Sigmoid colon (tissue), 7 donors: ENCODE data around the gene LRP8. TPM values are rescaled to one million over a fixed set of nuclear protein-coding genes. Genes with fewer than 3 reads are reported as not detected.

Experiments used
- DNase-seq: peaks from one replicate; pipeline ENCODE4 v3.0.0-alpha.2; 2019
- H3K27ac ChIP-seq, 4 donors: fragments of 200-600 bp; sonication (generic); one replicate each; pipeline ENCODE4 v1.5.1; 2016 to 2019; ENCODE audit warnings: mild to moderate bottlenecking in 1 of 4
- H3K27me3 ChIP-seq, 3 donors: fragments of 200-600 bp; sonication (generic); one replicate each; pipeline ENCODE4 v1.5.1; 2019; ENCODE audit warnings: mild to moderate bottlenecking in 1 of 3
- H3K36me3 ChIP-seq, 4 donors: fragments of 200-600 bp; sonication (generic); one replicate each; pipeline ENCODE4 v1.5.1; 2016 to 2019
- H3K4me1 ChIP-seq, 4 donors: fragments of 200-600 bp; sonication (generic); one replicate each; pipeline ENCODE4 v1.5.1; 2017 to 2019
- H3K4me3 ChIP-seq, 4 donors: fragments of 200-600 bp; sonication (generic); one replicate each; pipeline ENCODE4 v1.5.1; 2017 to 2019; ENCODE audit warnings: mild to moderate bottlenecking in 2 of 4, moderate library complexity in 1 of 4
- H3K9me3 ChIP-seq, 4 donors: fragments of 200-600 bp in 3 of 4; sonication (generic) in 3 of 4; one replicate each; pipeline versions ENCODE4 v1.5.1 to v1.6.1; 2013 to 2019
- CTCF ChIP-seq, 4 experiments: fragments of 450-650 bp in 3 of 4; fragments of 200-600 bp in 1 of 4; IDR thresholded peaks; one replicate each; pipeline ENCODE4 v1.5.1; 2016 to 2019; ENCODE audit warnings: antibody characterized with exemption in 4 of 4, mild to moderate bottlenecking in 3 of 4, moderate library complexity in 2 of 4
- EP300 ChIP-seq, 4 donors: sonication (generic); formaldehyde crosslinking; IDR thresholded peaks; one replicate each; pipeline ENCODE4 v1.6.1; 2017; ENCODE audit warnings: antibody characterized with exemption in 4 of 4
- POLR2A ChIP-seq, 2 donors: fragments of 450-650 bp; IDR thresholded peaks; one replicate each; pipeline ENCODE4 v1.6.1; 2016; ENCODE audit warnings: antibody characterized with exemption in 2 of 2, mild to moderate bottlenecking in 2 of 2, moderate library complexity in 2 of 2
- POLR2AphosphoS5 ChIP-seq, 4 donors: sonication (generic); formaldehyde crosslinking; IDR thresholded peaks; one replicate each; pipeline ENCODE4 v1.6.1; 2017; ENCODE audit warnings: antibody characterized with exemption in 4 of 4
- WGBS, 2 donors: extraction: QIAGEN DNeasy Blood & Tissue Kit; methylation state at CpG; one replicate each; pipeline ENCODE4 v1.1.7; 2013; 5-methylcytosine and 5-hydroxymethylcytosine counted together
- intact Hi-C: fragments of 100-400 bp; cut with DNase I; formaldehyde crosslinking; loops from one replicate; pipeline ENCODE4 v1.15.1; 2023
- polyA plus RNA-seq, 3 donors: library from polyadenylated mRNA; stranded (reverse); fragments of 200-250 nt; gene quantifications; one replicate each; pipeline ENCODE4 v1.2.3, GENCODE V29; 2013
- total RNA-seq, 4 donors: library from RNA; depleted of rRNA; stranded (reverse); fragments of >200 nt; gene quantifications; one replicate each; pipeline ENCODE4 v1.1.0, GENCODE V29; 2016
- donor health status: healthy with polysubstance abuse.
- donor health status: Bipolar disorder and iron deficiency.
- donor health status: healthy.

LRP8 gene
- total and polyA plus RNA-seq, 7 donors, result 0.69 to 7.8 (median 1.2) TPM

GRCh38 chr1:53311702-53312305 is 16.1 kb downstream of the LRP8 start:
- H3K4me1 ChIP-seq, result no peaks in the 10 kb centered on the region
- H3K27me3 ChIP-seq, result no peaks in the 10 kb centered on the region
- intact Hi-C loops, result no loop called here
- DNase-seq, result no peak
- no peak for TF ChIP-seq EP300 (IDR thresholded peaks at IDR 0.05)
- no peak overlapping the region for H3K4me3 ChIP-seq
- no peaks in the 10 kb centered on the region for H3K36me3 ChIP-seq
- no peak overlapping the region for H3K27ac ChIP-seq
- WGBS, 2 donors, result 88 to 90% methylated on average over 11 of the region's 11 CpGs
- H3K9me3 ChIP-seq, result no peaks in the 10 kb centered on the region

- Histone ChIP-seq H3K36me3 (no peaks in the 10 kb centered on the region), H3K27ac (no peak overlapping the region), H3K27me3 (no peaks in the 10 kb centered on the region), H3K4me3 (no peak overlapping the region), H3K9me3 (no peaks in the 10 kb centered on the region), H3K4me1 (no peaks in the 10 kb centered on the region)
- WGBS, 2 donors, result 73 to 85% methylated on average over 15 of the region's 15 CpGs
- no peak for DNase-seq
- no peak for TF ChIP-seq POLR2A (IDR thresholded peaks at IDR 0.05)
- intact Hi-C loops, result no loop called here
These were observed 16.8 kb downstream of the LRP8 start for GRCh38 chr1:53310847-53311681.

- Histone ChIP-seq H3K4me1 (no peaks in the 10 kb centered on the region), H3K9me3 (no peaks in the 10 kb centered on the region), H3K4me3 (no peak overlapping the region), H3K27ac (no peak overlapping the region), H3K36me3 (no peaks in the 10 kb centered on the region), H3K27me3 (no peaks in the 10 kb centered on the region)
- no peak for TF ChIP-seq POLR2A (IDR thresholded peaks at IDR 0.05)
- TF ChIP-seq CTCF (IDR thresholded peaks at IDR 0.05), result no peak
- TF ChIP-seq EP300 (IDR thresholded peaks at IDR 0.05), result no peak
- no peak for TF ChIP-seq POLR2AphosphoS5 (IDR thresholded peaks at IDR 0.05)
- WGBS, 2 donors, result 82 to 90% methylated on average over 11 of the region's 11 CpGs
- intact Hi-C loops, result no loop called here
- no peak for DNase-seq
These were observed 18.1 kb downstream of the LRP8 start for GRCh38 chr1:53309802-53310201.

GRCh38 chr1:53308506-53308905 is 19.4 kb downstream of the LRP8 start:
- Histone ChIP-seq H3K4me3 (no peak overlapping the region), H3K27me3 (no peaks in the 10 kb centered on the region), H3K36me3 (no peaks in the 10 kb centered on the region), H3K27ac (no peak overlapping the region), H3K4me1 (no peaks in the 10 kb centered on the region), H3K9me3 (no peaks in the 10 kb centered on the region)
- WGBS, 2 donors, result 78 to 88% methylated on average over 8 of the region's 8 CpGs
- TF ChIP-seq CTCF (IDR thresholded peaks at IDR 0.05) (no peak), POLR2AphosphoS5 (IDR thresholded peaks at IDR 0.05) (no peak), POLR2A (IDR thresholded peaks at IDR 0.05) (no peak), EP300 (IDR thresholded peaks at IDR 0.05) (no peak)
- intact Hi-C loops, result no loop called here
- DNase-seq, result no peak

GRCh38 chr1:53307037-53307436 is 20.8 kb downstream of the LRP8 start:
- 89 to 94% methylated on average over 4 of the region's 4 CpGs for WGBS, 2 donors
- H3K4me3 ChIP-seq, result no peak overlapping the region
- H3K9me3 ChIP-seq, result no peaks in the 10 kb centered on the region
- H3K27ac ChIP-seq, result no peak overlapping the region
- no peaks in the 10 kb centered on the region for H3K36me3 ChIP-seq
- no peaks in the 10 kb centered on the region for H3K4me1 ChIP-seq
- no peak for DNase-seq
- TF ChIP-seq POLR2A (IDR thresholded peaks at IDR 0.05), result no peak
- no peak for TF ChIP-seq CTCF (IDR thresholded peaks at IDR 0.05)
- TF ChIP-seq EP300 (IDR thresholded peaks at IDR 0.05), result no peak
- intact Hi-C loops, result no loop called here
- H3K27me3 ChIP-seq, result no peaks in the 10 kb centered on the region
